ENCODE measurements around the gene FOLR2.
"Not testable (repeated sequence)": the region's sequence is repeated elsewhere in the genome, so short reads cannot be mapped to it uniquely, and the experiment has no call there.

The FOLR2 gene

DNA sequence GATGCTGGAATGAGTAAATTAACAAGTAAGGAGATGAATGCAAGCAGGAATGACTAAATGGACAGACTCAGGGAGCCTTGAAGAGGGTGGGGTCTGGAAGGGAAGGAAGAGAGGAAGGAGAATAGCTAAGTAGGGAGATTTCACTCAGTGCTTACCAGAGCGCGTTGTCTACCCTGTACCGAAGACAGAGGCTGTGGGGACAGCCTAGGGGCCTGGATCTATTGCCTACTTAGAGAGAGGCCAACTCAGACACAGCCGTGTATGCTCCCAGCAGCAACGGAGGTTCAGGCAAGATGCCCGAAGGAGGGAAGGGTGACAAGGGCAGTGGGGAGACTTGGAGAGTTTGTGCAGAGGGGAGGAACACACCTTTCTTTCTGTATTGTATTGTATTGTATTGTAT lies at the start of gene FOLR2:
Gene FOLR2 (plus strand): TSS at position 157 of the 400 bp plus-strand sequence. CDS start 1,791 bp downstream, outside the sequence.
- DNase-seq, result no peak

DNA sequence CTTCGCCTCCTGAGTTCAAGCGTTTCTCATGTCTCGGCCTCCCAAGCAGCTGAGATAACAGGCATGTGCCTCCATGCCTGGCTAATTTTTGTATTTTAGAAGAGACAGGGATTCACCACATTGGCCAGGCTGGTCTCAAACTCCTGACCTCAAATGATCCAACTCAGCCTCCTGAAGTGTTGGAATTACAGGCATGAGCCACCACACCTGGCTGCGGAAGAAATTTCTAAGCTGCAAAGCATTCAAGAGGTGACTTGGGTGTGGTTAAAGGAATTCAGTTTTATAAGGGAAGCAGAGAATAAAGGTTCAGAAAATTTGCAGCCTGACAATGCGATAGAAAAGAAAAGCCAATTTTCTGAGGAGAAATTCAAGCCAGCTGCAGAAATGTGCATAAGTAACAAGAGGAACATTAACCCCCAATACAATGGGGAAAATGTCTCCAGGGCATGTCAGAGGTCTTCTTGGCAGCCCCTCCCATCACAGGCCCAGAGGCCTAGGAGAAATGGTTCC lies 47.5 kb upstream of the FOLR2 start:
- DNase-seq, result not testable (repeated sequence)

DNA sequence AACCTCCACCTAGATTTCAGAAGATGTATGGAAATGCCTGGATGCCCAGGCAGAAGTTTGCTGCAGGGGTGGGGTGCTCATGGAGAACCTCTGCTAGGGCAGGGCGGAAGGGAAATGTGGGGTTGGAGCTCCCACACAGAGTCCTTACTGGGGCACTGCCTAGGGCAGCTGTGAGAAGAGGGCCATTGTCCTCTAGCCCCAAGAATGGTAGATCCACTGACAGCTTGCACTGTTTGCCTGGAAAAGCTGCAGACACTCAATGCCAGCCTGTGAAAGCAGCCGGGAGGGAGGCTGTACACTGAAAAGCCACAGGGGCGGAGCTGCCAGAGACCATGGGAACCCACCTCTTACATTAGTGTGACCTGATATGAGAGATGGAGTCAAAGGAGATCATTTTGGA lies 46.8 kb upstream of the FOLR2 start:
- not testable (repeated sequence) for DNase-seq

DNA sequence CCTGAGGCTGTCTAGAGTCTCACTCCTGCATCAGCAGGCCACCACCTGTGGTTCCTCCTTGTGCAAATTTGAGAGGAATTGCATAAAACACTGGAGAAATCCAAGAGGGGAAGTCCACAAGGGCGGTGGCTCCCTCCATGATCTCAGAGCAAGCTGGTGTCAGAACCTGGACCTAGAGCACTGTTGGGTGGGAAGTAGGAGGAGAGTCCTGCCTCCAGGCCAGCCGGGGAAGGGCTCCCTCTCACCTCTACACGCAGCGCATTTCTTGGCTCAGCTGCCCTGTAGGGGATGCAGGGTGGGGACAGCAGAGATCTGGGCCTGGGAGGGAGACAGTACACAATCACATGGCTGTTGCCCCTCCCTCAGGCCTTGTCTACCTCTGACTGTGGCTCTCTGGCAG lies 44.6 kb upstream of the FOLR2 start:
- DNase-seq, result not testable (repeated sequence)

- no peak for DNase-seq
These were observed 43.3 kb upstream of the FOLR2 start for GRCh38 chr11:72173291-72173690.

- no peak for DNase-seq
These were observed 42.1 kb upstream of the FOLR2 start for GRCh38 chr11:72174302-72175070.

DNA sequence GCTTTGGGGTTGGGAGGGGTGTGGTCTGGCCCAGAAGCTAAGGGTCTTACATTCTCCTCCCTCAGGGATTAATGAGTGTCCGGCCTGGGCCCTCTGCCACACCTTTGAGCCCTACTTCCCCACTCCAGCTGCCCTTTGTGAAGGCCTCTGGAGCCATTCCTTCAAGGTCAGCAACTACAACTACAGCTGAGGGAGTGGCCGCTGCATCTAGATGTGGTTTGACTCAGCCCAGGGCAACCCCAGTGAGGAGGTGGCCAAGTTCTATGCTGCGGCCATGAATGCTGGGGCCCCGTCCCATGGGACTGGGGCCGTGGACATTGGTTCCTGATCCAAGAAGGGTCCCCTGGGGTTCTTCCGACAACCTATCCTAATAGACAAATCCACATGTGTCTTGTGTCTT lies 38.9 kb upstream of the FOLR2 start:
- no peak for DNase-seq

DNA sequence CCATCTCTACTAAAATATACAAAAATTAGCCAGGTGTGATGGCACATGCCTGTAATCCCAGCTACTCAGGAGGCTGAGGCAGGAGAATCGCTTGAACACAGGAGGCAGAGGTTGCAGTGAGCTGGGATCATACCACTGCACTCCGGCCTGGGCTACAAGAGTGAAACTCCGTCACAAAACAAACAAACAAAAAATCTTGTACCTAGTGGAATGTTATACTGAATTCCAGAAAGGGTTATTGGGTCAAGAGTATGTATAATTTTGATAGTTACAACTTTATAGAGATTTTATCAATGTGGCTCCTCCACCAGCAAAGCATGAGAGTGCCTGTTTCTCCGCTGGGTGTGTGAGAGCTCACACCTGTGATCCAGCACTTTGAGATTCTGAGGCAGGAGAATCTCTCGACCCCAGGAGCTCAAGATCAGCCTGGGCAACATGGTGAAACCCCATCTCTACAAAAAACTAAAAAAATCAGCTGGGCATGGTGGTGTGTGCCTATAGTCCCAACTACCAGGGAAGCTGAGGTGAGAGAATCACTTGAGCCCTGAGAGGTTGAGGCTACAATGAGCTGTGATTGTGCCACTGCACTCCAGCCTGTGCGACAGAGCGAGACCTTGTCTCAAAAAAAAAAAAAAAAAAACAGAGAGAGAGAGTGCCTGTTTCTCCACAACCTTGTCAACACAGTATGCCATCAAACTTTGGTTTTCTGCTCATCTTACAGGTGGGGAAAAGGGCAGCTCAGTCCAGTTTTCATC lies 37.4 kb upstream of the FOLR2 start:
- no peak for DNase-seq

DNA sequence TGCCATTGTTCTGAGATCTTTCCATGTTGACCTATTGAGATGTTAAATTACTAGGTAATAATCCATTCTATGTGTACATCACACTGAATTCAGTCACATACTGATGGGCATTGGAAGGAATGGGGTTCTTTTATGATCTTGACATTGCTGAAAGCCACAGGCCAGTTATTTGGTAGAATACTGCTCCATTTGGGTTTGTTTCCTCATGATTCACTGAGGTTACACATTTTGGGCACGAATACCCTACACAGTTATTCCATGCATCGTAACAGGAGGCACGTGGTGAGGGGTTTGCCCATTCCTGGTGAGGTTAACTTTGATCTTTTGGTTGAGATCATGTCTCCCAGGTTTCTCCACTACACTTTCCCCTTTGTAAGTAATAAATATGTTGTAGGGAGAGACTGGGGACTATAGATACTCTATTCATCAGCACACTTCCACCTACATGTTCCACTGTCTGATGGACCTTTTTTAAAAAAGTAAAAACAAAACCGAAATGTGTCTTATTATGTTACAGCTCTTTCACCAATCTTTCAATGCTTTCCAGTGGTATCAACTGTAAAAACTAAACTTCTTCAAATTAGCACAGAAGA lies 36.7 kb upstream of the FOLR2 start:
- no peak for DNase-seq

- DNase-seq, result not testable (repeated sequence)
These were observed 35.6 kb upstream of the FOLR2 start for GRCh38 chr11:72180892-72181552.

DNA sequence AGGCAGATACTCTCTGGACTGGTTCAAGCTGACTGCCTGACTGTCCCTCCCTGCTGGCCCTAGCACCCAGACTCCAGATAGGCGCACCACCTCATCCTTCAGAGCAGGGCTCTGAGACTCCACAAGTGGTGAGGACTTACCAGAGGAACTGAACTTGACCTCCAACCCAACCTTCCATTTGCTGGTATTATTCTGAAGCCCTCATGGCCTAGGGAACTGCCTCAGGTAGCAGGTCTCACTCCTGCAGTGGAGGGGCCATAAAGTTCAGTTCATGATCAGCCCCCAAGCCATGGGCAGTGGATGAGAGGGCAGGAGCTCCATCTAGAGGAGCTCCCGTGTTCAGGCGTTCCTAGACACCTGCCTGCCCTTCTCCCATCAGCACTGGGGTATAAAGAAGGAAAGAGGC lies 35.0 kb upstream of the FOLR2 start:
- DNase-seq, result not testable (repeated sequence)

DNA sequence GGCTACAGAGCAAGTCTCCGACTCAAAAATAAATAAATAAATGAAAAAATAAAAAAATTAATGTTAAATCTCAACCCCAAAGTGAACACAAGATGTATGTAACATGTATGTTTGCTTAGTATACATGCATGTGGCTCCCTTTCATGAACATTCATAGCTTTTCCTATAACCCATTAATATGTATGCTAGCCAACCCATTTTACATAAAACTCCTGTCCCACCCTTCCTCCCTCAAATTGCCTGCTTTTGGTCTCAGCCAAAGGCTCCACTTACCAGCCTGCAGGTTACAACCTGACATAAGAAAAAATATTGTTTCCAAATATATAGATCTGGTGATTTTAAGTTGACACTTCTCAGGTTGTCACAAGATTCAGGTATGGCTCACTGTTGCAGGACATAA lies 28.3 kb upstream of the FOLR2 start:
- DNase-seq, result no peak

GRCh38 chr11:72189455-72190250 lies 26.9 kb upstream of the FOLR2 start:
- DNase-seq, result no peak

- DNase-seq, result no peak
These were observed 25.9 kb upstream of the FOLR2 start for GRCh38 chr11:72190631-72191071.

GRCh38 chr11:72191961-72192381 lies 24.6 kb upstream of the FOLR2 start, which contains the start of gene FOLR1:
Gene FOLR1 (plus strand): TSS chr11:72192140. CDS start chr11:72192174, 34 bp downstream.
- no peak for DNase-seq

- DNase-seq, result no peak
These were observed 20.9 kb upstream of the FOLR2 start for GRCh38 chr11:72195518-72196270.

GRCh38 chr11:72201445-72201844 lies 15.1 kb upstream of the FOLR2 start:
- not testable (repeated sequence) for DNase-seq

DNA sequence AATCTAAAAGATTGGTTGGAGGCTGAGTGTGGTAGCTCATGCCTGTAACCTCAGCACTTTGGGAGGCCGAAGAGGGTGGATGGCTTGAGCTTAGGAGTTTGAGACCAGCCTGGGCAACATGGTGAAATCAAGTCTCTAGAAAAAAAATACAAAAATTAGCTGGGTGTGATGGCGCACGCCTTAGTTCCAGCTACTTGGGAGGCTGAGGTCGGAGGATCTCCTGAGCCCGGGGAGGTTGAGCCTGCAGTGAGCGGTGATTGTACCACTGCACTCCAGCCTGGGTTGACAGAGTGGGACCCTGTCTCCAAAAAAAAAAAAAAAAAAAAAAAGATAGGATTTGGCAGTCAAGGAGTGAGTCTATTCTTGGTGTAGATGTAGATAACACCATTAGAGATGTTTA lies 14.0 kb upstream of the FOLR2 start:
- no peak for DNase-seq

DNA sequence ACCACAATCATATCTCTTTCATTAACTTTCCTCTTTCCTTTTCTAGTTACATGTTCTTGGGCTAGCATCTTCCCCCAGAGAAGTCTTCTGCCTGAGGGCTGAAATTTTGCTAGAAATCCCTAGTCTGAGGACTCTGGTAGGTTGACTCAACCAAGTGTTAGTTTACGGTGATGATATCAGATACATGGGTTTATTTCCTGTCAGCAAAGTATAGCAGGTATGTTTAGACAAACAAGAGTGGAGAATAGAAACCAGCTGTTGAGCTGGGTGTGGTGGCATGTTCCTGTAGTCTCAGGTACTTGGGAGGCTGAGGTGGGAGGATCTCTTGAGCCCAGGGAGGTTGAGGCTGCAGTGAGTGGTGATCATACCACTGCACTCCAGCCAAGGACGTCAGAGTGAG lies 13.4 kb upstream of the FOLR2 start:
- DNase-seq, result no peak

- no peak for DNase-seq
These were observed 11.7 kb upstream of the FOLR2 start for GRCh38 chr11:72204886-72205285.

GRCh38 chr11:72206794-72207193 lies 9.8 kb upstream of the FOLR2 start:
- not testable (repeated sequence) for DNase-seq

Measured in T1000 (cell line).